ENCODE results near the gene ATF7IP. TPM values are rescaled to one million over a fixed set of nuclear protein-coding genes. Genes with fewer than 3 reads are reported as not detected.

ATF7IP gene
- total RNA-seq, 1 donor from 2014 or later, result 46.4 TPM

- TF ChIP-seq CTCF (IDR thresholded peaks at IDR 0.05) (no peak), POLR2AphosphoS5 (IDR thresholded peaks at IDR 0.05; ENCODE audit: insufficient read depth in 1 of 2, low read depth in 1 of 2) (no peak), POLR2A (IDR thresholded peaks at IDR 0.05) (no peak)
- no peak for DNase-seq (ENCODE audit: extremely low spot score in 2 of 2)
- Histone ChIP-seq H3K36me3 (no peaks in the 10 kb centered on the region), H3K4me3 (no peak overlapping the region), H3K4me1 (no peaks in the 10 kb centered on the region), H3K27me3 (no peaks in the 10 kb centered on the region), H3K9me3 (no peaks in the 10 kb centered on the region), H3K27ac (no peak overlapping the region)
- intact Hi-C loops (cut with DNase I), result no loop called here
Observed at GRCh38 chr12:14537088-14537487, 171.6 kb downstream of the ATF7IP start.

- no peak for DNase-seq (ENCODE audit: extremely low spot score in 2 of 2)
- Histone ChIP-seq H3K4me3 (no peak overlapping the region), H3K4me1 (no peaks in the 10 kb centered on the region), H3K27me3 (no peaks in the 10 kb centered on the region), H3K36me3 (no peaks in the 10 kb centered on the region), H3K27ac (no peak overlapping the region), H3K9me3 (no peaks in the 10 kb centered on the region)
- intact Hi-C loops (cut with DNase I), result no loop called here
- TF ChIP-seq POLR2A (IDR thresholded peaks at IDR 0.05) (no peak), CTCF (IDR thresholded peaks at IDR 0.05) (no peak), POLR2AphosphoS5 (IDR thresholded peaks at IDR 0.05; ENCODE audit: insufficient read depth in 1 of 2, low read depth in 1 of 2) (no peak)
Observed at GRCh38 chr12:14540801-14541462, 175.4 kb downstream of the ATF7IP start.

GRCh38 chr12:14545144-14546124 is 180.0 kb downstream of the ATF7IP start:
- Histone ChIP-seq H3K4me3 (no peak overlapping the region), H3K27ac (no peak overlapping the region), H3K4me1 (no peaks in the 10 kb centered on the region), H3K27me3 (no peaks in the 10 kb centered on the region), H3K9me3 (no peaks in the 10 kb centered on the region), H3K36me3 (no peaks in the 10 kb centered on the region)
- intact Hi-C loops (cut with DNase I), result no loop called here
- no peak for DNase-seq (ENCODE audit: extremely low spot score in 2 of 2)
- TF ChIP-seq POLR2AphosphoS5 (IDR thresholded peaks at IDR 0.05; ENCODE audit: insufficient read depth in 1 of 2, low read depth in 1 of 2) (no peak), POLR2A (IDR thresholded peaks at IDR 0.05) (no peak), CTCF (IDR thresholded peaks at IDR 0.05) (no peak)

- TF ChIP-seq POLR2A (IDR thresholded peaks at IDR 0.05) (no peak), POLR2AphosphoS5 (IDR thresholded peaks at IDR 0.05; ENCODE audit: insufficient read depth in 1 of 2, low read depth in 1 of 2) (no peak), CTCF (IDR thresholded peaks at IDR 0.05) (no peak)
- no peak overlapping the region for H3K27ac ChIP-seq
Observed at GRCh38 chr12:14547571-14547970, 182.1 kb downstream of the ATF7IP start.

More at GRCh38 chr12:14547571-14547970, 182.1 kb downstream of the ATF7IP start:
- intact Hi-C loops (cut with DNase I), result no loop called here
- Histone ChIP-seq H3K27me3 (no peaks in the 10 kb centered on the region), H3K4me3 (no peak overlapping the region), H3K36me3 (no peaks in the 10 kb centered on the region), H3K9me3 (no peaks in the 10 kb centered on the region), H3K4me1 (no peaks in the 10 kb centered on the region)
- no peak for DNase-seq (ENCODE audit: extremely low spot score in 2 of 2)

All from vagina (tissue), 2 donors.